Upper lobe of left lung (tissue), 6 donors: ENCODE results near the gene BATF. TPM values are rescaled to one million over a fixed set of nuclear protein-coding genes. Genes with fewer than 3 reads are reported as not detected.
A peak's percentile ranks its signal among the peaks of the same experiment; 100 is the strongest.

ENCODE experiments used
- ATAC-seq, 2 donors: fragments of 200-7000 bp; cut with Tn5 transposase; one replicate each; pipeline ENCODE4 v1.9.1; 2022; ENCODE audit warnings: mild to moderate bottlenecking in 2 of 2, moderate library complexity in 2 of 2; ENCODE audit not compliant: low FRiP score in 2 of 2
- DNase-seq, 2 donors: peaks; one replicate each; pipeline ENCODE4 v3.0.0-alpha.2; 2019 to 2020
- H3K27ac ChIP-seq, 4 donors: fragments of 200-600 bp; sonication (generic); one replicate each; pipeline ENCODE4 v1.5.1; 2016 to 2019
- H3K27me3 ChIP-seq, 4 donors: fragments of 200-600 bp; sonication (generic); one replicate each; pipeline ENCODE4 v1.5.1; 2017 to 2019
- H3K36me3 ChIP-seq, 4 donors: fragments of 200-600 bp; sonication (generic); one replicate each; pipeline ENCODE4 v1.5.1; 2016 to 2019
- H3K4me1 ChIP-seq, 4 donors: fragments of 200-600 bp; sonication (generic); one replicate each; pipeline ENCODE4 v1.5.1; 2018 to 2019
- H3K4me3 ChIP-seq, 4 donors: fragments of 200-600 bp; sonication (generic); one replicate each; pipeline ENCODE4 v1.5.1; 2017 to 2019; ENCODE audit warnings: mild to moderate bottlenecking in 2 of 4, moderate library complexity in 1 of 4
- H3K9me3 ChIP-seq, 4 donors: fragments of 200-600 bp; sonication (generic); one replicate each; pipeline ENCODE4 v1.5.1; 2018 to 2019
- EP300 ChIP-seq, 4 donors: sonication (generic); formaldehyde crosslinking; IDR thresholded peaks; one replicate each; pipeline ENCODE4 v1.5.1; 2017; ENCODE audit warnings: antibody characterized with exemption in 4 of 4, control low read depth in 2 of 4
- POLR2A ChIP-seq, 4 donors: fragments of 450-650 bp; IDR thresholded peaks; one replicate each; pipeline ENCODE4 v1.5.1; 2016 to 2017; ENCODE audit warnings: antibody characterized with exemption in 4 of 4, mild to moderate bottlenecking in 2 of 4
- POLR2AphosphoS5 ChIP-seq, 2 donors: sonication (generic); formaldehyde crosslinking; IDR thresholded peaks; one replicate each; pipeline ENCODE4 v1.5.1; 2017; ENCODE audit warnings: antibody characterized with exemption in 2 of 2
- WGBS, 2 donors: methylation state at CpG; one replicate each; pipeline ENCODE4 v1.1.5; 2017 to 2018; 5-methylcytosine and 5-hydroxymethylcytosine counted together
- total RNA-seq, 6 donors: library from RNA; depleted of rRNA in 4 of 6; stranded (reverse); fragments of >200 nt in 4 of 6; gene quantifications; one replicate each; pipeline versions ENCODE4 v1.1.0 to v1.2.1, GENCODE V29; 2016 to 2021
- TF ChIP-seq, protein P1 (sequence below), 6 experiments: fragments of 450-650 bp in 4 of 6; fragments of 200-600 bp in 2 of 6; sonication (generic) in 2 of 6; IDR thresholded peaks; one replicate each; pipeline ENCODE4 v1.5.1; 2016 to 2019; ENCODE audit warnings: antibody characterized with exemption in 6 of 6
- donor health status: DM: no; HTN: no; CAD: no; lungs with moderate emphysema.
- donor health status: DM: no; HTN: yes; CAD: no; lungs with severe emphysema.

The BATF gene
- total RNA-seq, 6 donors from 2014 or later, result 5.4 to 25.1 (median 10.8) TPM

DNA sequence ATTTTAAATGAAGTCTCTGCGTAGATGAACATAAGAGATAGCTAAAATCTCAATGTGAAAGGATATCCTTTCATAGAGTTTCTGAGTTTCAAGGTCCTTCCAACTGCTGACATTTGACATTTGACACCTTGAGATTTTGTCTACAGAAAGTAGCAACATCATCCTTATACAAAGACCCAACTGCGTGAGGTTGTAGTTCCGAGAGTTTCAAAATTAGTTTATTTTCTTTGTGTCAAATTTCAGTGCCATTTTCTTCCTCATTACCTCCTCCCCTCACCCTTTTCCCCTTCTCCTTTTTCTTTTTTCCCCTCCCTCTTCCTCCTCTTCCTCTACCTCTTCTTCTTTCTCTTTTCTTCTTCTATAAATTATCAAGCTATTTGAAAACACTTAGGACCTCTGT is 26.9 kb upstream of the BATF start:
- ATAC-seq, result no peak
- Histone ChIP-seq H3K27me3 (no peaks in the 10 kb centered on the region), H3K9me3 (no peaks in the 10 kb centered on the region), H3K4me3 (no peak overlapping the region), H3K4me1 (peaks cover 0 to 7% (median 0%) of the 10 kb centered on the region in 4 donors), H3K27ac (no peak overlapping the region), H3K36me3 (no peaks in the 10 kb centered on the region)
- DNase-seq, result no peak
- TF ChIP-seq, protein P1, sequence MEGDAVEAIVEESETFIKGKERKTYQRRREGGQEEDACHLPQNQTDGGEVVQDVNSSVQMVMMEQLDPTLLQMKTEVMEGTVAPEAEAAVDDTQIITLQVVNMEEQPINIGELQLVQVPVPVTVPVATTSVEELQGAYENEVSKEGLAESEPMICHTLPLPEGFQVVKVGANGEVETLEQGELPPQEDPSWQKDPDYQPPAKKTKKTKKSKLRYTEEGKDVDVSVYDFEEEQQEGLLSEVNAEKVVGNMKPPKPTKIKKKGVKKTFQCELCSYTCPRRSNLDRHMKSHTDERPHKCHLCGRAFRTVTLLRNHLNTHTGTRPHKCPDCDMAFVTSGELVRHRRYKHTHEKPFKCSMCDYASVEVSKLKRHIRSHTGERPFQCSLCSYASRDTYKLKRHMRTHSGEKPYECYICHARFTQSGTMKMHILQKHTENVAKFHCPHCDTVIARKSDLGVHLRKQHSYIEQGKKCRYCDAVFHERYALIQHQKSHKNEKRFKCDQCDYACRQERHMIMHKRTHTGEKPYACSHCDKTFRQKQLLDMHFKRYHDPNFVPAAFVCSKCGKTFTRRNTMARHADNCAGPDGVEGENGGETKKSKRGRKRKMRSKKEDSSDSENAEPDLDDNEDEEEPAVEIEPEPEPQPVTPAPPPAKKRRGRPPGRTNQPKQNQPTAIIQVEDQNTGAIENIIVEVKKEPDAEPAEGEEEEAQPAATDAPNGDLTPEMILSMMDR (IDR thresholded peaks at IDR 0.05), result no peak
- TF ChIP-seq POLR2A (IDR thresholded peaks at IDR 0.05) (no peak), EP300 (IDR thresholded peaks at IDR 0.05) (no peak), POLR2AphosphoS5 (IDR thresholded peaks at IDR 0.05) (no peak)
- 71 to 78% methylated on average over 3 of the region's 3 CpGs for WGBS, 2 donors

DNA sequence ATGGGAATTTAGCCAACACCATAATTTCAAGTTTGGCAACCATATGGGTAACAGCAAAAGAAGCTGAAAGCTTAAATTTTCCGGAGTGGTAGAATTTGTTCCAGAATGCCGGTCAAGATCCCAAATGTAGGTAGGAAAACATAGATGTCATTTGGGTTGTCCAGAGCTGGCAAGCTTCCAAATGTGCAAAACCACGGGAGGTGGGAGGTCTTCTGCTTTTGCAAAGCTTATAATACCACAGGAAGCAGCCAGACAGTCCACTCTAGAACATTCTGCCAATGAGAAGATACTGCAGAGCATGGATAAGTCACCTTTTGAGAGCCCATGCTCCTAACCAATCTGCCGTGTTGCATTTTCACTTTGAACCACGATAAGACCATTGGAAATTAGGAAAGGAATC is 26.4 kb upstream of the BATF start:
- no peak overlapping the region for H3K4me3 ChIP-seq
- no peaks in the 10 kb centered on the region for H3K36me3 ChIP-seq
- 69 to 84% methylated on average over 5 of the region's 5 CpGs for WGBS, 2 donors
- peaks cover 0 to 7% (median 0%) of the 10 kb centered on the region in 4 donors for H3K4me1 ChIP-seq
- H3K27me3 ChIP-seq, result no peaks in the 10 kb centered on the region
- ATAC-seq (no peak), DNase-seq (no peak)
- H3K27ac ChIP-seq, result no peak overlapping the region
- TF ChIP-seq POLR2A (IDR thresholded peaks at IDR 0.05), result no peak
- TF ChIP-seq EP300 (IDR thresholded peaks at IDR 0.05), result no peak
- TF ChIP-seq POLR2AphosphoS5 (IDR thresholded peaks at IDR 0.05), result no peak
- TF ChIP-seq, protein P1 (IDR thresholded peaks at IDR 0.05), result no peak
- no peaks in the 10 kb centered on the region for H3K9me3 ChIP-seq

DNA sequence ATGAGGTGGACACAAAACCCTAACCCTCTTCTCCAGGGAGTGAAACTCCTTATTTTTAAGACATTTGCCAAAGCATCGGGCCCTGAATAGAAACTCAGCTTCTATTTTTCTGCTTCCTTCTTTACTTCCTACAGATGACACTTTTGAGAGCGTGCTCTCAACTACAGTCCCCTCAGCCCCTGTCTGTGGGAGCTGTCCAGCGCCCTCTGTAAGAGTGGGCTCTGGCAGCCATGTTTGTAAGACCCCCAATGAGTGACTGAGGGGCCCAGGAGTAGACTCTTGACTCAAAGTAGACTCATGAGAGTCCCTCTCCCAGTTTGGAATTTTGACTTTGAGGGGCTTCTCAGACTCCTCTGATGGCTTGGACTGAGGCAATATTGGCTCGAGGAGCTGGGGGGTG is 25.5 kb upstream of the BATF start:
- no peak for ATAC-seq

DNA sequence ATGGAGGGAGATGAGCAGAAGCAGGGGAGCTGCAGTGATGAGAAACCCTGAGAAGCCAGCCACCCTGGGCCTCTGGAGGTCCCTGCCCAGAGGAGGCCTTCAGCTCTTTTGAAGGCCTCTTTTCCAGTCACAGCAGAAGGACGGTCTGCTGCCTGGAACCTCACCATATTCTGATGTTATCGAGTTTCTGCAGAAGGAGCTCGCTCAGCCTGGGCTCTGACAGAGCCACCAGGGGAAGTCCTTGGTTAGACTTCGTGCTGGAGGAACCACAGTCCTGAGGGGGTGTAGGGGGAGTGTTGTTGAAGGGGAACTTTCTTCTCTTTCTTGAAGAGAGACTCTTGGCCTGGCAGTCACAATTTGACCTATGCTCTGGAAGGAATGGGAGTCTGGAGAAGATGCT is 25.1 kb upstream of the BATF start:
- peak in 1 of 2 donors; percentile 41 for ATAC-seq
- Histone ChIP-seq H3K4me3 (no peak overlapping the region), H3K27me3 (no peaks in the 10 kb centered on the region)

More for the DNA sequence above, 25.5 kb upstream of the BATF start:
- Histone ChIP-seq H3K4me1 (peaks cover 0 to 7% (median 0%) of the 10 kb centered on the region in 4 donors), H3K9me3 (no peaks in the 10 kb centered on the region), H3K27me3 (no peaks in the 10 kb centered on the region), H3K4me3 (no peak overlapping the region), H3K36me3 (no peaks in the 10 kb centered on the region), H3K27ac (no peak overlapping the region)
- TF ChIP-seq POLR2A (IDR thresholded peaks at IDR 0.05) (no peak), POLR2AphosphoS5 (IDR thresholded peaks at IDR 0.05) (no peak), EP300 (IDR thresholded peaks at IDR 0.05) (no peak)
- TF ChIP-seq, protein P1 (IDR thresholded peaks at IDR 0.05), result no peak
- WGBS, 2 donors, result 90 to 96% methylated on average over 4 of the region's 4 CpGs
- no peak for DNase-seq

DNA sequence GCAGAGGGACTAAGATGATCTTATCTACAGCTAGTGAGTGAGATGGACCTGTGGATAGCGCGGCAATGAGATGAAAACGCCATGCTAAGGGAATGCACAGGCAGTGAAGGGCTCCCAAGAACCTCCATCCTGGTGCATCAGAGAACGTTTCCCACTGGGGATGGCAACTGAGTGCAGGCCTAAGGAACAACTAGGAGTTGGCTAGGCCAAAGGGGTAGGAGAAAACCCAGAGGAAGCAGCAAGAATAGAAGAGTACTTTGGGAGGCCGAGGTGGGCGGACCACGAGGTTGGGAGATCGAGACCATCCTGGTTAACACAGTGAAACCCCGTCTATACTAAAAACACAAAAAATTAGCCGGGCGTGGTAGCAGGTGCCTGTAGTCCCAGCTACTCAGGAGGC is 24.6 kb upstream of the BATF start:
- Histone ChIP-seq H3K27ac (no peak overlapping the region), H3K27me3 (no peaks in the 10 kb centered on the region), H3K9me3 (no peaks in the 10 kb centered on the region), H3K4me1 (peaks cover 0 to 7% (median 0%) of the 10 kb centered on the region in 4 donors), H3K36me3 (no peaks in the 10 kb centered on the region), H3K4me3 (no peak overlapping the region)
- WGBS, 2 donors, result 89 to 93% methylated on average over 11 of the region's 11 CpGs
- no peak for TF ChIP-seq POLR2AphosphoS5 (IDR thresholded peaks at IDR 0.05)
- no peak for TF ChIP-seq EP300 (IDR thresholded peaks at IDR 0.05)
- TF ChIP-seq, protein P1 (IDR thresholded peaks at IDR 0.05), result no peak
- no peak for TF ChIP-seq POLR2A (IDR thresholded peaks at IDR 0.05)
- no peak for ATAC-seq
- DNase-seq, result no peak

More for the DNA sequence above, 25.1 kb upstream of the BATF start:
- WGBS, 2 donors, result 70% methylated on average over 3 to 4 of the region's 4 CpGs
- Histone ChIP-seq H3K27ac (no peak overlapping the region), H3K9me3 (no peaks in the 10 kb centered on the region), H3K36me3 (no peaks in the 10 kb centered on the region), H3K4me1 (peaks cover 0 to 7% (median 0%) of the 10 kb centered on the region in 4 donors)
- TF ChIP-seq EP300 (IDR thresholded peaks at IDR 0.05) (no peak), POLR2AphosphoS5 (IDR thresholded peaks at IDR 0.05) (no peak)
- no peak for DNase-seq
